Panc1 (cell line): ENCODE data around the gene LCE6A. TPM values are rescaled to one million over a fixed set of nuclear protein-coding genes. Genes with fewer than 3 reads are reported as not detected.

Experiments
- ATAC-seq: fragments of 200-7000 bp; cut with Tn5 transposase; 2 replicates; pipeline ENCODE4 v1.9.1; 2020; ENCODE audit warnings: mild to moderate bottlenecking, moderate library complexity
- BruUV-seq: library from RNA; stranded (reverse); fragments of 400-500 nt; replicated peaks from 2 replicates; lab custom pipeline; 2021; lab: Mats Ljungman, UMichigan
- CTCF ChIA-PET: fragments of 300-600 bp; sonication (Branson Sonifier 250); formaldehyde crosslinking; loops from one replicate; lab custom pipeline; 2022; ENCODE audit warnings: antibody characterized with exemption; lab: Charles Lee
- POLR2A ChIA-PET: fragments of 300-600 bp; sonication (Branson Sonifier 250); formaldehyde crosslinking; loops from one replicate; lab custom pipeline; 2022; ENCODE audit warnings: antibody characterized with exemption; lab: Charles Lee
- DNase-seq: peaks from one replicate; pipeline ENCODE4 v3.0.0-alpha.2; 2010; ENCODE audit warnings: low read depth, low spot score
- H3K27ac ChIP-seq: 2 replicates; pipeline ENCODE4 v1.5.1; 2011; ENCODE audit warnings: mild to moderate bottlenecking, low read length, inconsistent platforms
- H3K27me3 ChIP-seq: fragments of 200-500 bp; sonication (Bioruptor generic); 2 replicates; pipeline ENCODE4 v1.6.0; 2014; ENCODE audit warnings: low read length, inconsistent platforms; ENCODE audit not compliant: control insufficient read depth, insufficient read depth
- H3K36me3 ChIP-seq: fragments of 200-500 bp; sonication (Bioruptor generic); 2 replicates; pipeline ENCODE4 v1.5.1; 2014; ENCODE audit warnings: inconsistent platforms, mild to moderate bottlenecking, low read length, moderate library complexity; ENCODE audit not compliant: control insufficient read depth, insufficient read depth
- H3K4me1 ChIP-seq: 2 replicates; pipeline ENCODE4 v1.5.1; 2011; ENCODE audit warnings: inconsistent platforms, mild to moderate bottlenecking, low read length, moderate library complexity; ENCODE audit not compliant: control insufficient read depth, insufficient read depth
- H3K4me3 ChIP-seq, 2 experiments: 2 replicates each; pipeline ENCODE4 v1.5.1; 2011 to 2012; ENCODE audit warnings: low read depth in 2 of 2, low read length in 2 of 2, mild to moderate bottlenecking in 2 of 2, inconsistent platforms in 1 of 2, moderate library complexity in 1 of 2
- H3K9me3 ChIP-seq: fragments of 200-500 bp; sonication (Bioruptor generic); 2 replicates; pipeline ENCODE4 v1.5.1; 2014; ENCODE audit warnings: low read depth, mild to moderate bottlenecking, inconsistent platforms, low read length, moderate library complexity; ENCODE audit not compliant: control insufficient read depth, insufficient read depth
- POLR2AphosphoS5 ChIP-seq: IDR thresholded peaks from 2 replicates; pipeline ENCODE4 v1.6.1; 2012; ENCODE audit warnings: mild to moderate bottlenecking, low read depth, low read length, moderate library complexity
- SIN3A ChIP-seq: IDR thresholded peaks from 2 replicates; pipeline ENCODE4 v1.6.1; 2012; ENCODE audit warnings: low read depth, mild to moderate bottlenecking, low read length, moderate library complexity, borderline replicate concordance; ENCODE audit not compliant: insufficient read depth
- TCF7L2 ChIP-seq: IDR thresholded peaks from 2 replicates; pipeline ENCODE4 v1.6.1; 2011; ENCODE audit warnings: mild to moderate bottlenecking, low read depth, low read length, inconsistent platforms
- in situ Hi-C: cut with HindIII; loops from 2 replicates; pipeline ENCODE4 v1.10.0; 2016; ENCODE audit warnings: low sequenced_read_pairs, low pct_unique_long_range_greater_than_20kb
- intact Hi-C: fragments of 100-400 bp; cut with micrococcal nuclease; formaldehyde crosslinking; loops from one replicate; pipeline ENCODE4 v1.10.0; 2022; ENCODE audit not compliant: unreplicated experiment
- total RNA-seq: library from RNA; stranded (reverse); gene quantifications from one replicate; pipeline ENCODE4 v1.2.1, GENCODE V29; 2021; ENCODE audit not compliant: unreplicated experiment
- TF ChIP-seq, protein P1 (sequence below): fragments of 450-650 bp; IDR thresholded peaks from 2 replicates; pipeline ENCODE4 v1.5.1; 2017; ENCODE audit warnings: mild to moderate bottlenecking
- TF ChIP-seq, protein P2 (sequence below), 2 experiments: IDR thresholded peaks; 2 replicates each; pipeline ENCODE4 v1.6.1; 2011 to 2012; ENCODE audit warnings: low read depth in 2 of 2, control low read depth in 1 of 2, low read length in 1 of 2, mild to moderate bottlenecking in 1 of 2, moderate library complexity in 1 of 2; ENCODE audit not compliant: insufficient read depth in 1 of 2

Gene LCE6A
- total RNA-seq, 1 experiment from 2014 or later: not detected

DNA sequence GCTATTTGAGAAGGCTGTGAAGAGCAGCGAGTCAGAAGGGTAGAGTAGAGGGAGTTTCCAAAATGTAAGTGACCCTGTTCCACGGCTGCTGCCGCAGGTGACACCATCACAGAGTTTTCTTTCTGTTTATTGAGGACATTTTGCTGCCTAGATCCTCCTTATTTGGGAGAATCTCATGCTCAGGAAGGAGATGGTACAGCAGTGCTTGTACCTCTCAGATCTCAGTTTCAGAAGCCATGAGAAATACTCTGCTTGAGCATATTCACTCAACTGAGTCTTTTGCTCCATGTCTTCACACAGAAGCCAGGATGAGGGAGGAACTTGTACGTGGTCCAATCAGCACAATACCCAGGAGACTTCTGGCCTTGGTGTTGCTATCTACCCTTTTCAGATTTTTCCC lies 18.7 kb downstream of the LCE6A start:
- DNase-seq: no peak
- H3K27me3 ChIP-seq: peaks cover 2% of the 10 kb centered on the region; the same call in 1 of the 2 replicates
- H3K4me1 ChIP-seq: no peaks in the 10 kb centered on the region
- no peaks in the 10 kb centered on the region for H3K9me3 ChIP-seq
- ChIA-PET CTCF (no interaction called here), POLR2A (no interaction called here)
- ATAC-seq: no peak
- no peak overlapping the region for H3K27ac ChIP-seq
- H3K4me3 ChIP-seq: no peak overlapping the region
- intact Hi-C loops: no loop called here
- BruUV-seq: no TSS peak
- in situ Hi-C loops: no loop called here
- TF ChIP-seq SIN3A: no peak
- no peak for TF ChIP-seq TCF7L2
- TF ChIP-seq, protein P1, sequence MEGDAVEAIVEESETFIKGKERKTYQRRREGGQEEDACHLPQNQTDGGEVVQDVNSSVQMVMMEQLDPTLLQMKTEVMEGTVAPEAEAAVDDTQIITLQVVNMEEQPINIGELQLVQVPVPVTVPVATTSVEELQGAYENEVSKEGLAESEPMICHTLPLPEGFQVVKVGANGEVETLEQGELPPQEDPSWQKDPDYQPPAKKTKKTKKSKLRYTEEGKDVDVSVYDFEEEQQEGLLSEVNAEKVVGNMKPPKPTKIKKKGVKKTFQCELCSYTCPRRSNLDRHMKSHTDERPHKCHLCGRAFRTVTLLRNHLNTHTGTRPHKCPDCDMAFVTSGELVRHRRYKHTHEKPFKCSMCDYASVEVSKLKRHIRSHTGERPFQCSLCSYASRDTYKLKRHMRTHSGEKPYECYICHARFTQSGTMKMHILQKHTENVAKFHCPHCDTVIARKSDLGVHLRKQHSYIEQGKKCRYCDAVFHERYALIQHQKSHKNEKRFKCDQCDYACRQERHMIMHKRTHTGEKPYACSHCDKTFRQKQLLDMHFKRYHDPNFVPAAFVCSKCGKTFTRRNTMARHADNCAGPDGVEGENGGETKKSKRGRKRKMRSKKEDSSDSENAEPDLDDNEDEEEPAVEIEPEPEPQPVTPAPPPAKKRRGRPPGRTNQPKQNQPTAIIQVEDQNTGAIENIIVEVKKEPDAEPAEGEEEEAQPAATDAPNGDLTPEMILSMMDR: no peak
- TF ChIP-seq, protein P2, sequence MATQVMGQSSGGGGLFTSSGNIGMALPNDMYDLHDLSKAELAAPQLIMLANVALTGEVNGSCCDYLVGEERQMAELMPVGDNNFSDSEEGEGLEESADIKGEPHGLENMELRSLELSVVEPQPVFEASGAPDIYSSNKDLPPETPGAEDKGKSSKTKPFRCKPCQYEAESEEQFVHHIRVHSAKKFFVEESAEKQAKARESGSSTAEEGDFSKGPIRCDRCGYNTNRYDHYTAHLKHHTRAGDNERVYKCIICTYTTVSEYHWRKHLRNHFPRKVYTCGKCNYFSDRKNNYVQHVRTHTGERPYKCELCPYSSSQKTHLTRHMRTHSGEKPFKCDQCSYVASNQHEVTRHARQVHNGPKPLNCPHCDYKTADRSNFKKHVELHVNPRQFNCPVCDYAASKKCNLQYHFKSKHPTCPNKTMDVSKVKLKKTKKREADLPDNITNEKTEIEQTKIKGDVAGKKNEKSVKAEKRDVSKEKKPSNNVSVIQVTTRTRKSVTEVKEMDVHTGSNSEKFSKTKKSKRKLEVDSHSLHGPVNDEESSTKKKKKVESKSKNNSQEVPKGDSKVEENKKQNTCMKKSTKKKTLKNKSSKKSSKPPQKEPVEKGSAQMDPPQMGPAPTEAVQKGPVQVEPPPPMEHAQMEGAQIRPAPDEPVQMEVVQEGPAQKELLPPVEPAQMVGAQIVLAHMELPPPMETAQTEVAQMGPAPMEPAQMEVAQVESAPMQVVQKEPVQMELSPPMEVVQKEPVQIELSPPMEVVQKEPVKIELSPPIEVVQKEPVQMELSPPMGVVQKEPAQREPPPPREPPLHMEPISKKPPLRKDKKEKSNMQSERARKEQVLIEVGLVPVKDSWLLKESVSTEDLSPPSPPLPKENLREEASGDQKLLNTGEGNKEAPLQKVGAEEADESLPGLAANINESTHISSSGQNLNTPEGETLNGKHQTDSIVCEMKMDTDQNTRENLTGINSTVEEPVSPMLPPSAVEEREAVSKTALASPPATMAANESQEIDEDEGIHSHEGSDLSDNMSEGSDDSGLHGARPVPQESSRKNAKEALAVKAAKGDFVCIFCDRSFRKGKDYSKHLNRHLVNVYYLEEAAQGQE (IDR thresholded peaks at IDR 0.05; ENCODE audit: insufficient read depth in 1 of 2, low read depth in 2 of 2, low read length in 1 of 2): no peak
- TF ChIP-seq POLR2AphosphoS5: no peak
- no peaks in the 10 kb centered on the region for H3K36me3 ChIP-seq

DNA sequence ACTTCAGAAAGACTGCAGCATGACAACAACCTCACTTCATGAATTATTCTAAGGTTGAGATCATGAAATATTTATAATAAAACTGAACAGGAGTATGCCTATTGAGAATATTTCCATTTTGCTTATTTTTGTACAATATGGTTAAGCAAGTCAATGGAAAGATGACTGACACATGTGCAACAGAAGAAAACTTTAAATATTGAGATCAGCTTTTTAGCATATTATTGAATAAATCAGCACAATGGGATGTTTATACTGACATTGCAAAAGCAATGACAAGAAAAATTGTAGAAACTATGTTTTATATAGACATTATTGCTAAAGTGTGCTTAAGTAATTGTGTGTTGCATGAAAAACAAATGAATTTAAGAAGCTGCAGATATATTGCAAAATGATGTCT lies 21.8 kb downstream of the LCE6A start:
- Histone ChIP-seq H3K27ac (no peak overlapping the region), H3K9me3 (no peaks in the 10 kb centered on the region), H3K36me3 (no peaks in the 10 kb centered on the region), H3K4me1 (no peaks in the 10 kb centered on the region), H3K4me3 (no peak overlapping the region), H3K27me3 (peaks cover 2% of the 10 kb centered on the region; the same call in 1 of the 2 replicates)
- ChIA-PET POLR2A (no interaction called here), CTCF (no interaction called here)
- ATAC-seq: no peak
- intact Hi-C loops (no loop called here), in situ Hi-C loops (no loop called here)
- BruUV-seq: no TSS peak
- no peak for DNase-seq
- TF ChIP-seq, protein P1: no peak
- no peak for TF ChIP-seq TCF7L2
- no peak for TF ChIP-seq POLR2AphosphoS5
- TF ChIP-seq, protein P2 (IDR thresholded peaks at IDR 0.05; ENCODE audit: insufficient read depth in 1 of 2, low read depth in 2 of 2, low read length in 1 of 2): no peak
- no peak for TF ChIP-seq SIN3A
